IPS-NIHi7 (cell line): ENCODE data around the gene ALPG.
"Not testable (repeated sequence)": the region's sequence is repeated elsewhere in the genome, so short reads cannot be mapped to it uniquely, and the experiment has no call there.

ENCODE experiments used
- DNase-seq: peaks from one replicate; pipeline ENCODE4 v3.0.0; 2012; ENCODE audit warnings: mixed read lengths; ENCODE audit errors: extremely low spot score

ALPG gene

DNA sequence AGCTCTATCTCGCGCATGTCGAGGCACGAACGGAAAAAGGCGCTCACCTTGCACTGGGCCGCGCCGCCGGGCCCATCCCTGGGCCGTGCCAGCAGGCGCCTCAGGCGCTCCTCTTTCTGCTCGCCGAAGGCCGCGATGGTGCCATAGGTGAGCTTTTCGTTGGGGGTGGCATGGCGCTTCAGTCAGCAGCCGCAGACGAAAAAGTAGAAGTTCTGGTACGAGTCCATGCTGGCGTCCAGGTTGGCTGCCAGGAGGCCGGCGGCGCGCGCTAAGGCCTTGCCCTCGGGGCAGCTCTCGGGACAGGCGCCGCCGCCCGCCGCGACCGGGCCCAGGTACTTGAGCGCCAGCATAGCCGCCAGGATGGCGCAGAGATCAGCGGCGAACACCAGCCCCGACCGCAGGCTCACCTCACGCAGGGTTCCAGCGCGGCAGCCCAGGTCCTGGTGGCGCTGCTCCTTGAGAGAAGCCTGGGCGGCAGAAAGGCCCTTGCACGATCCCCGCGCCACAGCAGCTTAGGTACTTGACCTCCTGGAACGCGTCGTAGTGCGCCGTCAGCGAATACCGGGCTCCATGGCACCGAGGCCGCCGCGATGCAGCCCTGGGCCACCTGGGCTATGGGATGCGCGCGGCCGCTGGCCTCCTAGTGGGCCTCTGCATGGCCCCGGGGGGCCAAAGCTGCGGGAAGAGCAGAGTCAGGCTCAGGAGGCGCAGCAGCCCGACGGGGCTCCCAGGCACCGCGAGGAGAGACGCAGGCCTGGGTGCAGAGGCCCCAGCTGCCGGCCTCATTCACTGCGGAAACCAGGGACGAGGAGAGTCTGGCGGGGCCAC lies 12.8 kb downstream of the ALPG start:
- peak; percentile 29 for DNase-seq

DNA sequence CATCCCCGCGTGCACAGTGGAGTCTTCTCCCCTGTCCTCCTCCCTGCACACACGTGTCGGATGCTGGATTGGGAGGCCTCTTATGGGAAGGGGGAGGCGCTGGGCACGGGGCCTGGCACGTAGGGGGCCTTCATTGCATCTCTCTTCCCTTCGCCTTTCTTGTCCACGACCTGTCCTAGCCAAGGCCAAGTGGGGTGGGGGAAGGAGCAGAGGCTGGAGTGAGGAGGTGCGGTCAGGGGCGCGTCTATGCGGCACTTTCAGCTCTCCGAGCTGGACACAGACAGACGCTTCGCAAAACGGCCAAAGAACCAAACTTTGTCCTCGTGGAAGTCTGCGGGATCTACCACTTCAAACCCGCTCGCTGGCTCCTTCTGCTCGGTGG lies 13.4 kb downstream of the ALPG start:
- peak; percentile 18 for DNase-seq

DNA sequence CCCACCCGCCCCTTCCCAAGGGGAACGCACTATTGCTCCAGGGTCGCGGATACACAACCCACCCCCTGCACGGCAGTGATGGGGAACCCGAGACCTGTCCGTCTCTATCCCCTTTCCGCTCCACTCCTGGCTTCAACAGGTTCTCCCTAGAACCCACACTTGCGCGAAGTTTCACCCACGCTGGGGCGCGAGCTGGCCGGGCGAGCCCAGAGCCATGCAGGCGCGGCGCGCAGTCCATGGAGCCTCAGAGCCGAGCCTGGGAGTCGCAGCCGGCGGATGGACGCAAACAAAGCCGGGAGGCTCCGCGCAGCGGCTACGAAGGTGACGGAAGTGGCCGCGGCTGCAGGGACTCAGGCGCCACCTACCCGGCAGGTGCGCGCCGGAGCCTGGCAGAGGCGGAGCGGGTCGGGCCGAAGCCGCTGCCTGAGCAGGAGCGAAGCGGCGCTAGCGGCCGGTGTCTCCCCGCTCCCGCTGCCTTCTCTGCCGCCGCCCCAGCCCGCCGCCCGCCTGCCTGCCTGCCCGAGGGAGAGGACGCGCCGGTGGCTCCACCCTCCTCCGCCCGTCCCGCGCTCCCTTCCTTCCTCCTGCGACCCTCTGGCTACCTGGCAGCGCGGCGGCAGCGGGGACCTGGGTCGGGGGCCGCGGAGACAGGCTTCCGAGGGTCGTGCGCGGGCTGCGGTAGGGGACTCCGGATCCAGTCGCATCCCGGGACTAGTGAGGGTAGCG lies 14.0 kb downstream of the ALPG start:
- peak; percentile 60 for DNase-seq

DNA sequence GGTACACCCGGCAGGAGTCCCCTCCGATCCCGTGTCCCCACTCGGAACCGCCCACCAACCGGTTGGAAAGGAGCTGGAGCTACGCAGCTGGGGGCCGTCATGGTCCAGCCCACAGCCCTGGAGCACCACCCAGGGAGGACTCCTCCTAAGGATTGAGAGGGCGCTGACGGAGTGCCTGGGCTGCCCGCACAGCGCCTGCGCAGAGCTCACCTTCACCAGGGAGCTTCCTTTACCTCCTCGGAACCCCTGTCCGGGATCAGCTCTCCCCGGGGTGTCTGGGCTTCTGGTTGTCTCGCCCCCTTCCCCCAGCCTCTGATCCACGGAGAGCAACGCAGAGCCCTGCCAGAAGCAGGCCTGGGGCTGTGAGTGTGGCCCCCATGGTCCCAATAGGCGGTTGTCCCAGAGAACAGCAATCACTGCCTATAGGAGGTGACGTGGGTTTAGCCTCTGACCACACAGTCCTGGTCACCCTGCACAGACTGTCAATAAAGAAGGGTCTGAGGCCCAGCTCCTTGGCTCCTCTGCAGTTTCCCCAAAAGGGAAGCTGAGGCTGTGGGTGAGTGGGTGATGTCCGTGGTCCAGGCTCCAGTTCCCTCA lies 14.6 kb downstream of the ALPG start:
- DNase-seq: peak; percentile 31

DNA sequence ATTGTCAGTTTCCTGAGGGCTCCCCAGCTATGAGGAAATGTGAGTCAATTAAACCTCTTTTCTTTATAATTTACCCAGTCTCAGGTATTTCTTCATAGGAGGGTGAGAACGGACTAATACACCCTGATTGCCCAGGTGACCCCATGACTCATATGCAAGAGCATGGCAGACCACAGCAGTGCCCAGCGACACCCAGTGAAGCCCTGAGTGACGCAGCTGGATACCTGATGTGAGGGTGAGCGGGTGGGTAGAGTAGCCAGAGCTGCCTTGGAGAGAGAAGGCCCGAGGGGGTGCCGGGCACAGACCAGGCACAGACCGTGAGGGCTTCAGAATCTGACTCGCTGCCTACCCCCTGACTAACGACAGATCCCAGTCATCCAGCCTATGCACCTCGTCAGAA lies 15.4 kb downstream of the ALPG start:
- DNase-seq: peak; percentile 3

DNA sequence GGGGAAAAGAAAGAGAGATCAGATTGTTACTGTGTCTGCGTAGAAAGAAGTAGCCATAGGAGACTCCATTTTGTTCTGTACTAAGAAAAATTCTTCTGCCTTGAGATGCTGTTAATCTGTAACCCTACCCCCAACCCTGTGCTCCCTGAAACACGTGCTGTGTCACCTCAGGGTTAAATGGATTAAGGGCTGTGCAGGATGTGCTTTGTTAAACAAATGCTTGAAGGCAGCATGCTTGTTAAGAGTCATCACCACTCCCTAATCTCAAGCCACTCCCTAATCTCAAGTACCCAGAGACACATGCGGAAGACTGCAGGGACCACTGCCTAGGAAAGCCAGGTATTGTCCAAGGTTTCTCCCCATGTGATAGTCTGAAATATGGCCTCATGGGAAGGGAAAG lies 16.4 kb downstream of the ALPG start:
- DNase-seq: not testable (repeated sequence)

DNA sequence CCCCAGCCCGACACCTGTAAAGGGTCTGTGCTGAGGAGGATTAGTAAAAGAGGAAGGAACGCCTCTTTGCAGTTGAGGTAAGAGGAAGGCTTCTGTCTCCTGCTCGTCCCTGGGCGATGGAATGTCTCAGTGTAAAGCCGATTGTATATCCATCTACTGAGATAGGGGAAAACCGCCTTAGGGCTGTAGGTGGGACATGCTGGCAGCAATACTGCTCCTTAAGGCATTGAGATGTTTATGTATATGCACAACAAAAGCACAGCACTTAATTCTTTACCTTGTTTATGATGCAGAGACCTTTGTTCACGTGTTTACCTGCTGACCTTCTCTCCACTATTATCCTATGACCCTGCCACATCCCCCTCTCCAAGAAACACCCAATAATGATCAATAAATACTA lies 16.8 kb downstream of the ALPG start:
- DNase-seq: not testable (repeated sequence)

DNA sequence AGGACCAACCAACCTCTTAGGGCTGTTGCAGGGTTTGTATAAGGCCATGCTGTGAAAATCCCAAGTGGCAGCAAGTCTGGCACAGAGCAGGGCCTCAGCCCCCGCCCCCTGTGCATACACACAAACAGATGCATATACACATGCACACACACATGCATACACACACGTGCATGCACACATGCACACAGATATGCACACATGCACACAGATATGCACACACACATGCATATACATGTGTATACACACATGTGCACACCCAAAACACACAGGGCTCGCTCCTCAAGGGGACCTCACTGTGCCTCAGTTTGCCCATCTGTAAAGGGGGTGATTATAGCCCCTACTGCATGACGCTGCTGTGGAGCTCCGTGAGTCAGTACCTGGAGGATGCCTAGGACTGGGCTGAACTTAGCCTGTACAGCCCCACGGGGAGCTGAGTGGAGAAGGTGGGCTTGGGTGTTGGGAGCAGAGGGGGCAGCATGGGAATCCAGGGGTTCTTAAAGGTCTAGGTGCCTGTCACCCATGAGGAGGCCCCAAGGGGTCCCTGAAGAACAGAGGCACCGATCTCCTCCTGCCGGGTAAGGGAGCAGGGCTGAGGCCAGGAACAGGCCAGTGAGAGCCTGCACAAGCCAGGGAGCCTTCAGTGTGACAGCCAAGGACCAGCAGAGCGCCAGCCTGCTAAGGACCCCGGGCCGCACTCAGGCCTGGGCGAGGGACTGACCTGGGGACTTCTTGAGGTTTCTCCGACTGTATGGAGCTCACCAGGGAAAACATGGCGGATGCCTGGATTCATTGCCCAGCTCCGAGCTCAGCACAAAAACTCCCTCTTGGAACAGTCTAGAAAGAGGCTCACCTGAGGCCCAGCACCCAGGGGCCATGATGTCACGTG lies 25.3 kb downstream of the ALPG start:
- DNase-seq: no peak

DNA sequence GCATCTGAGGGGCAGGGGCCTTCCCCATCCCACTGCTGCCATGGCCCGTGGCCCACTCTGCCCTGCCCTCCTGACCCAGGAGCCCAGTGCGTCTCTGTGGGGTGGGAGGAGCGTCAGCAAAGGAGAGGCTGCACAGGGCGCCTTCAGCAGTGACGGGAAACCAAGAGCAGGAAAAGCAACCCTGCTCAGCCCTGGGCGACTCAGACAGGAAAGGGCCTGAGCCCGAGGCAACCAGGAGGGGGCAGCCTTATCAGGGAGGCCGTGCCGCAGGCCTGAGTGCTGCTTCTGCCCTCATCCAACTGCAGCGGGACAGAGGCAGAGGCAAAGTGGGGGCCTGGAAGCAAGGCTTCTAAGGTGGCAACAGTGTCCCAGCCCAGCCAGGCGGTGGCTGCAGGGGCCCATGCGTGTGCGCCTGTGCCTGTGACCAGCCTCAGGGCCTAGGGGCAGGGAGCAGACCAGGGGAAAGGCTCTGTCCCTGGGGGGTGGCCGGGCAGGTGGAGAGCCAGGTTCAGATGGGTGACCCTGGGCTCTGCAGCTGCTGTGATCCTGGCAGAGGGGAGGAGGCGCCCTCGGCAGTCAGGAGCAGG lies 26.0 kb downstream of the ALPG start:
- DNase-seq: no peak

DNA sequence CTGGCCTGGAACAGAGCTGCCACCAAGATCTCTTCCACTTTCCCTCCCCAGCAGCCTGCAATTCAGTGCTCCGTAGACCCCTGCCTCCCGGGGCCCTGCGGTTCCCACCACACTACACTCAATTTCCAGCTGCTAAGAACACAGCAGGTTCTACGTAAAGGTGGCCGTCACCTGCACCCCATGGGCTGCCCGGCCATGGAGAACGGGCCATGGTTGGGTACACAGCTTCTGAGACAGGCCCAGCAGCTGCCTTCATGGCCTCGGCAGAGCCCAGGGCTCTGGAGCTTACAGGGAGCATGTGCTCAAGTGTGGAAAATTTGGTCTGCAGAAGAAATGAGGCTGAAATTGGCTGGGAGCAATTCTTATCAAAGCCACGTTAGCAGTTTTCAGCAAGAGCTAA lies 27.0 kb downstream of the ALPG start:
- not testable (repeated sequence) for DNase-seq

DNA sequence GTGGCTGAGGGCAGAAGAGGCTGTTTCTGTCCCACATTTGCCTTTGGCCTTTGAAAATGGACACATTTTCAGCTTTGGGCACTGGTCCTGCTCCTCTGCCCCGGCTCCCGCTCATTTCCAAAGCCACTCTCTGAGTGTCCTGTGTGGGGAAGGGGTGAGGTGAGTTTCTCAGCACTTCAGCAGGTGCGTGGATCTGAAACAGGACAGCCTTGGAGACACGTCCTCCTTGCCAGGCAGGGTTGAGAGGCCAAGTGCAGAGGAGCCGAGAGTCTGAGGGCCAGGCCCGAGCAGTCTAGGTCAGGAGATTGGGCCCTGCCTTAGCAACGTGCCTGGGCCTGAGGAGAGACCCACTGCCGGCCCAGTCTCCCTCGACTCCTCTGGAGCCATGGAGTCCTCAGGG lies 27.4 kb downstream of the ALPG start:
- no peak for DNase-seq

DNA sequence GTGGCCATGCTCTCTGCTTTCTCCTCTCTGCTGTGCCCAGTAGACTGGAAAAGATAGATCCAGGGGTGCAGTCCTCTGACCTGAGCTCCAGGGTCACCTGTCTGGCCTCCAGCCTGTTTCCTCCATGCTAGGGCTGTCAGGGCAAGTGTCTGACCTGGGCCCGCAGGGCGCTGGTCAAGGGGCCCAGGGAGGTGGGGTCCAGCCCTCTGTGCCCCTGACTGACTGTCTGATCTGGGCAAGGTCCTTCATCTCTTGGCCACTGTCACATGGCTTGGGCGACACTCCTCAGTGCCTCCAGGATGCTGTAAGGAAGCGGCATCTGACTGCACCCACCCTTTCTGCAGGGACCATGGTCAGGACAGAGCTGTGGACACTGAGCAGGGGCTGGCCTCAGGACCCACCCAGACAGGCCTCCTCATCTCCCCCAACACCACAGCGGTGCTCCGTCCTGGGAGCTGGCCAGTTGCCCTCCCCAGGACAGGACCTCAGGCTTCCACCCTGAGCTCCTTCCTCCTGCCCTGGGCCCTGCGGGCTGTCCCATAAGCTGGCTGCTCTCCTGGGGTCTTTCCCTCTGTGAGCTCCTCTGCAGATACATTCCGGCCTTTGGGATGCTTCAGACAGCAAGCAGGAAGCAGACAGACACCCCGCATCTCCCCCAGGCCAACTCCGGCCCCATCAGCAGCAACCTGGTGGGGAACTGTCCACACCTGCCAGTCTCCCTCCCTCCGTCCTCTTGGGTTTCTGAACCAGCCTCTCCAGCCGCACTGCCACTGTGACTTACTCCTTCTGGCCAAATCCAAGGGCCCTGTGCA lies 28.1 kb downstream of the ALPG start:
- DNase-seq: no peak

DNA sequence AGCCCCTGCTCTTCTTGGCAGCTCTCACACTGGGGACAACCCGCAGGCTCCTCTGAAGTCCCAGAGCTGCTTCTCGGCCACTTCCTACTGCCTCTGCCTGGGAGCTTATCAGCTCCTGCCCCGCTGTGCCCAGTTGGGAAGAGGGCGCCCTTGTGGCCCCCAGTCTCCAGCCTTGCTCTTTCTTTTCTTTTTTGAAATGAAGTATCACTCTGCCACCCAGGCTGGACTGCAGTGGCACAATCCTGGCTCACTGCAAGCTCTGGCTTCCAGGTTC lies 28.7 kb downstream of the ALPG start:
- DNase-seq: no peak

DNA sequence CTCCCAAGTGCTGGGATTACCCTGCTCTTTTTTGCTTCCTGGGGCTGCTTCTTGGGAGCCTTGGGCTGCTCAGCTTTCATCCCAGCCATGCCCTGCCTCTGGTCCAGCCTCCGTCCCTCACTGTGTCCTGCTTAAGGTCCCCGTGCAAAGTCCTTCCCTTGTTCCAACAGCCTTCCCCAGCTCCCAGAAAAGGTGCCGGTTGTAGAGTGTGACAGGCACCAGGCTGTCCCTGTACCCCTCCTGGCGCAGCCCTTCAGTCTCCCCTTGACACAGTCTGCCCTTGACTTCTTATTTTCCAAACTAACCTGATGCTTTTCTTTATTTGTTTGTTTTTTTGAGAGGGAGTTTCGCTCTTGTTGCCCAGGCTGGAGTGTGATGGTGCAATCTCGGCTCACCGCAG lies 29.2 kb downstream of the ALPG start:
- no peak for DNase-seq

DNA sequence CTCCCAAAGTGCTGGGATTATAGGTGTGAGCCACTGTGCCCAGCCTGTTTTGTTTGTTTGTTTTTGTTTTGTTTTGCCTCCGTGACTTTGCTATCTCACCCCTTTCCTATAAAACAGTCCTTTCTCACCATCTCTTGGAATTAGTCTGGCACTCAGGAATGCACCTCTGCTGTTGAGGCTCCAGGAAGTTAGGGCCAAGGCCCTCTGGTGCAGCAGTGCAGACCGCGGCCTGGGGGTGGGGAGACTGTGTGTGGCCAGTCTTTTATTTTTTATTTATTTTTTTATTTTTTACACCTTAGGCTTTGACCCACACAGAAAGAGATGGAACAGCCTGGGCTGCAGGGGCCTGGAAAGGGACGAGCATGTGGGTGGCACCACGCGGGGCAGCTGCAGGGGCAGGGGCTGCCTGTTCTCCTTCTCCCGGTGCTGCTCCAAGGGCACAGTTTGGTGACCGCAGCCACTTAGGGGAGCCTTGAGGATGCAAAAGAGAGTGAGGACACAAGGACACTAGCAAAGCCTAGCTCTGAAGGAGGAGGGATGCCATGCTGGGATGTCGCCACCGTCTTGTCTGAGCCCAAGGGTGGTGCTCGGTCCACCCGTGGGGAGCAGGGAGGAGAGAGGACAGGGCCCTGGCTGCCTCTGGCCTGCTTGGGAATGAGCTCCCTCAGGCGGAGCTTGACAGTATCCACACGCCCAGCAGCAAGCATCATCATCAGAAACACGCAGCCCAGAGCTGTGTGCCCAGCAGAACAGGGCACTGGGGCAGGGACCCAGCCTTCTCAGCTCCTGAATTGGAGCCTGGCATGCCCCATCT lies 29.9 kb downstream of the ALPG start:
- DNase-seq: no peak

DNA sequence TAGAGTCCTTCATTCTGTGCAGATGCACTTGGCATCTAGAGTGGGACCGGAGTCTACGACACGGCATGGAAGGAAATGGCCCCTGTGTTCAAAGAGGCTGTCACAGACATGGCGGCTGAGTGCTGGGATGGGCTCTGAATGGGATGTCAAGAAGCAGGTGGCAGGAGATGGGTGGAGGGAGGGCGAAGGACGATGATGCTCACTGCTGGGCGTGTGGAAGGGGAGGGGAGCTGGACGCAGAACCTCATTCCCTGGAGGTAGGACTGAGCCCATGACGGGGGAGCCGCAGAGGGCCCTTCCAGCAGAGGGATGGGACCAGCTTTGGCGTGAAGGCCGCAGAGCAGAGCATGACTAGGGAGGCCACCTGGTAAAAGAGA lies 30.5 kb downstream of the ALPG start:
- no peak for DNase-seq

DNA sequence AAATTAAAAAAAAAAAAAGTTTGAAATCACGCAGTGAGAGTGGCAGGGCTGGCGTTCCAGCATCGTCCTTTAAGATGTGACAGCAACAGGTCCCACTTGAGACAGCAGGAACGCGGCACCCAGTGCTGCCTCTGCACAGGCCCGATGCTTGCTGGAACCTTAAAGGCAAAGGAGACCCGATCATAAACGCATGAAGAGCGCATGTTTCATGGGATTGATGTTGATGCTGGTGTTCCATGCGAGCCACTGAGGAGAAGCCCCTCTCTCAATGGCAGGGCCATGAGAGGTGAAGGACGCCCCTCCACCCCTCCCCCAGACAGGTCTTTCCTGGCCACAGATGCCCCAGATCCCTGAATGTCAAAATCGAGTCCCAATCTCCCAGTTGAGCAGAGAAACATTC lies 31.4 kb downstream of the ALPG start:
- no peak for DNase-seq

DNA sequence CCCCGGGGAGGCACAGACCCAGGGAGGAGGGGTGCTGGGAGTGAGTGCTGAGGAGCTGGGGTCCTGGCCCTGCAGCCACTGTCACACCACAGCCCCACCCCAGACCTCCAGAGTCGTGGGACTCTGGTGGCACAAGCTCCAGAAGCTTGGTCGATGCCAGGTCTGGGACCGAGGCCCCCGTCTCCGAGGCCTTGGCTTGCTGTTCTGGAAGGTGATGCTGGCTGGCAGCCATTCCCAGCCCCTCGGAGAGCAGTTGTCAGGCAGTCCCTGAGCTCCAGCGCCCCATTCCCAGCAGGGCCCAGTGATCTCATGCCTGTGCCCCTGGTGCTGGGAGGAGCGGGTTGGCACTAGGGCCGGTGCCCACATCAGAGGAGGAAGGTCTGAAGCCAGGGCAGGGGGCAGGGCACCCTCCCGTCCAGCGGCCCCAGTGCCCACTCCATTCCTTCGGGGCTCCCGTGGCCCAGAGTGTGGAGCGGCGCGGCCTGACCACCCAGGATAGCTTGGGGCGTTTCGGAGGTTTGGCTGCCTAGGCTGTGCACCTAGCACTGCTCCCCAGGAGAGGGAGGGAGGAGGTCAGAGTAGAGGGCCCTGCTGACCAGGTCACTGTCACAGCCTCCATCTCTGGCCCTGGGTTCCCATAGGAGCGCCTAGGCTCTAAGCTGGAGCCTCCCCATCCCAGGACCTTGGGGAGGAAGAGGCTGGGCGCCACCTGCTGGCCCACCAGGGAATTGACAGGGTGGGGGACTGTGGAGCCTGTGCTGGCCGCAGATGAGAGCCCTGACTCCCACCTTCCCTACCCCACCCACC lies 32.5 kb downstream of the ALPG start:
- no peak for DNase-seq

DNA sequence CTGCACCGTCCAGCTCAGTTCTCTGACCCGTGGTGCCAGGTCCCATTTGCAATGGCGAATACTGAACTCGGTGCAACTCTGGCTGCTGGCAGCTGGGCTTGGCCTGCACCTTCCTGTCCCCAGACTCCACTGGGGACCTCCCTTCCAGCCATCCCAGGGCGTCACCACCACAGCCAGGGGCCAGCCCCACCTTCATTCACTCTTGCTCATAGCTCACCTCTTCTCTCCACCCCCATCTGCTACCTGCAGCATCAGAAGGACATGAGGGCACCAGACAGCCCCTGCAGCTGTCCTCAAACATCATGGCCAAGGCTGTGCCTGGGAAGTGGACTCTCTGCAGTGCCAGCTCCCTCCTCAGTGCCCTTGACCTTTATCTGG lies 33.1 kb downstream of the ALPG start:
- no peak for DNase-seq
